GM12873 (cell line): ENCODE results near the gene POLR2L.

Experiments
- CTCF ChIP-seq: IDR thresholded peaks from 2 replicates; pipeline ENCODE4 v1.5.1; 2012; ENCODE audit warnings: low read depth, mild to moderate bottlenecking, moderate library complexity, low read length, control low read depth; ENCODE audit not compliant: insufficient read depth; ENCODE audit errors: missing control alignments

POLR2L gene

DNA sequence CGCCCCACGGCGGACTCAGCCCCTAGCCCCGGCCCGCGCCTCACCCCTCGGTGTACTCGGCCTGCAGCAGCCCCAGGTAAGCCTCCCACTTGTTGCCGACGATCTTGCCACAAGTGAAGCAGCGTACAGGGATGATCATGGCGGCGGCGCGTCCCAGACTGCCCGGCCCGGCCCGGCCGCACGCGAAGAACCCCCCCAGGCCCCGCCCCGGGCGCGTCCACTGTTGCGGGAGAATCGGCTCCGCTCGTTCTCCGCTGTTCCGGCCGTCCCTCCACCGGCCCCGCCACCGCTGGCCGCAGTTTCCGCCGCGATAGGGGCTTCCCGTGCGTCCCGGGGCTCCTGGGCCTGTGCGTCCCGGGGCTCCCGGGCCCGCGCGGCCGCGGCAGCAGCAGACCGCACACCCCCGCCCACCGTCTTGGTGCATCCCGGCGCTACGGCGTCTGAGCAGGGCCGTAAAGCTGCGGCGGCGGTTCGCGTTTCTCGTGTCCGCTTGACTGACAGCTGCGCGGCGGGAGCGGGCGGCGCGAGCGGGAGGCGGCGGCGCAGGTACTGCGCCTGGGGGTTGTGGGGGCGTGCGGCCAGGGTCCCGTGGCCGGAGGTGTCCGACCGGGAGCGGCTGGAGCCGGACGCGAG, at the start of gene POLR2L, which contains the start of gene TSPAN4:
TSS of gene POLR2L (minus strand) at position 160 of the 633 bp plus-strand sequence. CDS start at position 139, 21 bp downstream.
TSS of gene TSPAN4 (plus strand) at position 483 of the 633 bp plus-strand sequence. CDS start 7,453 bp downstream, outside the sequence.
- no peak for TF ChIP-seq CTCF

- TF ChIP-seq CTCF: no peak
Observed at GRCh38 chr11:890794-891540, 48.6 kb upstream of the POLR2L start.

GRCh38 chr11:889687-890475, 47.6 kb upstream of the POLR2L start:
- no peak for TF ChIP-seq CTCF

DNA sequence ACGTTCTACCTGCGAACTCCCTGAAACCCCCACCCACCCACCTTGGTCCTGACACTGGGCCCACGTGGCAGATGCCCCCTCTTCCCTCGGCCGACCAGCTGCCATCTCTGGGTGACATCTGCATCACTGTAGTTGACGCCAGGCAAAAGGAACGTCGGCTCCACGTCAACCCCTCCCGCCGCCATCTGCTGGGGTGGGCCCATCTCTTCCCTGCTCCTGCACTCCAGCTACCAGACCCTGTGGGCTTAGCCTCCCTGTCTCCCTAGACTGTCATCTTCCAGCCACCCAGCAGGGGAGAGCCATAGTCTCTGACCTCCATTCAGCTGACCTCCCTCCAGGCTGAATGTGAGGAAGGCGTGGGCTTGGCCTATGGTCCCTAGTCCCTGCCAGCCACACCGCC, 46.9 kb upstream of the POLR2L start:
- TF ChIP-seq CTCF: no peak

DNA sequence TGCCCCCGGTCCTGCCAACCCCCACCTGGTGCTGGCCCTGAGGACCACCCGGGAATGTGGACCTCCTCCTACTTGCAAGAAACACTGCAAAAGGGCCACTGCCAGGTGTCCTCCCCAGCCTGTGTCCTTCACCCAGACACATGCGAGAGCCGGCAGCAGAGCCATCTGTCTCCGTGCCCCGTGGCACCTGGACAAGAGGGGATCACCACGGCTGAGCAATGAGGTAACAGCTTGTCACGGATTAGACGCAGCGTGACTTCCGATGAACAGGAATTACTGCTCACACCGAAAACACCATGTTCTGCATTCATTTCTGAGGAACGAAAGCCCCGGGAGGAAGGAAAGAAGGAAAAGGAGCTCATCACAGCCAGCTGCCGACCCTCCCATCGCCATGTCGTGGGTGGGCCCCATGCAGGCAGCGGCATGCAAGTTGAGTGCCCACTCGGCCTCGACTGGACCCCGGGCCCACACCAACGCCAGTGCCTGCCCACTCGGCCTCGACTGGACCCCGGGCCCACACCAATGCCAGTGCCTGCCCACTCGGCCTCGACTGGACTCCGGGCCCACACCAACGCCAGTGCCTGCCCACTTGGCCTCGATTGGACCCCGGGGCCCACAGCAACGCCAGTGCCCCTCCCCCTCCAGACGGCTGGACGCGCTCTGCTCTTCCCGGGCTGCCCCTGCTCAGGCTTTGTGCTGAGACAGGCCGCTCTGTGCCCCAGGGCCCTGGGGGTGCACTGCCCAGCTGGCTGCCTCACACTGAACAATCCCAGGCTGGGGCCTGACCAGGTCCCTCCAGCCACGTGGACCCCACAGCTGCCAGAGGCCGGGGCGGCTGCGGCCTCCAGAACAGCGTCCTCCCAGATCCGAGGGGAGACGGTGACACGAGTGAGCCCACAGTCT, 46.2 kb upstream of the POLR2L start:
- TF ChIP-seq CTCF: no peak

DNA sequence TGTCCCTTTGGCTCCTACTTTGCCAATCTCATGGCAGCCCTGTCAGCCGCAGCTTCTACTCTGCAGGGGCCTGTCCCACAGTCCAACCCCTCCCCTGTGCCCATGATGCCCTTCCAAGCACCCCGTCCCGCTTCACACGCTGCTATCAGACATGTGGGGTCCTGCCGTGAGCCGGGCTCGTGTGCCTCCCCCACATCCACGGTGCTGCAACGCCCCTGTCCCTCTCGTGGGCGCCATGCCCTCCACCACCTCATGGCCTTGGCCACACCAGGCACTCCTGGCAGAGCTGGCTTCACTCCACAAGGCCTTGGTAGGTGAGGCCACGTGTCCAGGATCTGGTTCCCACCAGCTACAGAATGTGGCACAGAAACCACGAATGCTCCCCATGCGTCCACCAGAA, 45.3 kb upstream of the POLR2L start:
- TF ChIP-seq CTCF: no peak
